NB4 (cell line): ENCODE data around the gene HLF.

Experiments used
- DNase-seq: peaks from one replicate; pipeline ENCODE4 v3.0.0; 2010; ENCODE audit warnings: low read depth
- H3K4me3 ChIP-seq: one replicate; pipeline ENCODE4 v1.5.1; 2011; ENCODE audit warnings: mild to moderate bottlenecking, low read depth, low read length, moderate library complexity
- CTCF ChIP-seq: IDR thresholded peaks from one replicate; pipeline ENCODE4 v1.5.1; 2012; ENCODE audit warnings: low read depth, low read length
- MAX ChIP-seq: IDR thresholded peaks from 2 replicates; pipeline ENCODE4 v1.6.1; 2011; ENCODE audit warnings: low read depth, low read length
- MYC ChIP-seq: IDR thresholded peaks from 2 replicates; pipeline ENCODE4 v1.6.1; 2011; ENCODE audit warnings: low read depth, low read length
- POLR2A ChIP-seq: IDR thresholded peaks from 2 replicates; pipeline ENCODE4 v1.6.1; 2011; ENCODE audit warnings: mild to moderate bottlenecking; ENCODE audit not compliant: insufficient read length; ENCODE audit errors: extremely low read depth

The HLF gene

GRCh38 chr17:55346658-55347057 is 81.9 kb downstream of the HLF start:
- TF ChIP-seq CTCF (no peak), MAX (no peak), POLR2A (no peak), MYC (no peak)
- no peak overlapping the region for H3K4me3 ChIP-seq
- no peak for DNase-seq

- no peak for TF ChIP-seq CTCF
- TF ChIP-seq POLR2A: no peak
- no peak for TF ChIP-seq MAX
- no peak for TF ChIP-seq MYC
- DNase-seq: no peak
- no peak overlapping the region for H3K4me3 ChIP-seq
These were observed 82.6 kb downstream of the HLF start for GRCh38 chr17:55347341-55347740.

- H3K4me3 ChIP-seq: no peak overlapping the region
- DNase-seq: peak; percentile 40
- TF ChIP-seq MAX (no peak), POLR2A (no peak), CTCF (peak; percentile 65)
These were observed 84.1 kb downstream of the HLF start for GRCh38 chr17:55348749-55349354.

- TF ChIP-seq MYC (no peak), POLR2A (no peak), CTCF (no peak), MAX (no peak)
- H3K4me3 ChIP-seq: no peak overlapping the region
- DNase-seq: no peak
These were observed 86.1 kb downstream of the HLF start for GRCh38 chr17:55350825-55351205.

GRCh38 chr17:55351226-55351625 is 86.5 kb downstream of the HLF start:
- DNase-seq: peak; percentile 4
- TF ChIP-seq MAX: no peak
- no peak for TF ChIP-seq POLR2A
- no peak for TF ChIP-seq MYC
- TF ChIP-seq CTCF: no peak
- H3K4me3 ChIP-seq: no peak overlapping the region

- no peak for DNase-seq
- H3K4me3 ChIP-seq: no peak overlapping the region
- TF ChIP-seq POLR2A (no peak), MAX (no peak), MYC (no peak), CTCF (no peak)
These were observed 89.2 kb downstream of the HLF start for GRCh38 chr17:55354010-55354409.
